ENCODE data around the gene SERPINB7. TPM values are rescaled to one million over a fixed set of nuclear protein-coding genes. Genes with fewer than 3 reads are reported as not detected.

Gene SERPINB7
- total RNA-seq, 1 donor from 2014 or later: not detected

DNA sequence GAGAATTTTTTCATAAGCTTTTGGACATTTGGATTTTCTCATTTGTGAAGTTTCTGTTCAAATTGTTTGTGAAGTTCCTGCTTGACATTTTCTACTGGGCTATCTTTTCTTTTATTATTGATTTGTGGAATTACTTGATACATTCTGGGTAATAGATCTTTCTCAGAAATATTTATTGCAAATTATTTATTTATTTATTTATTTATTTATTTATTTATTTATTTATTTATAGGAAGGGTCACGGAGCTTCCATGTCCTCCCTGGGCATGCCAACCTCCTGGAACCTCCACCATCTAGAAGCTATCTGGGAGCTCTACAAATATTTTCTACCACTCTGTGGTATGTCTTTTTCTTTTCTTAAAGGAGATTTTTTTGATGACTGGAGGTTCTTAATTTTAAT is 25.7 kb upstream of the SERPINB7 start:
- H3K4me2 ChIP-seq: no peak overlapping the region
- H3F3A ChIP-seq (ENCODE audit: low read depth): no peaks in the 10 kb centered on the region
- H3K27me3 Mint-ChIP-seq (ENCODE audit: insufficient read depth, low read depth): no peaks in the 10 kb centered on the region
- H3K9me3 ChIP-seq (ENCODE audit: low read depth): no peaks in the 10 kb centered on the region
- TF ChIP-seq CTCF (IDR thresholded peaks at IDR 0.05) (no peak), EZH2 (IDR thresholded peaks at IDR 0.05) (no peak), EZH2phosphoT487 (IDR thresholded peaks at IDR 0.05) (no peak)
- H3K4me3 ChIP-seq: no peak overlapping the region
- no peak overlapping the region for H3K27ac Mint-ChIP-seq
- H3K4me1 Mint-ChIP-seq: no peaks in the 10 kb centered on the region
- H4K20me1 ChIP-seq (ENCODE audit: low read depth): no peaks in the 10 kb centered on the region
- H3K9me3 Mint-ChIP-seq: no peaks in the 10 kb centered on the region
- no peak overlapping the region for H2AFZ ChIP-seq (replicated peaks)
- H3K9ac ChIP-seq: no peak overlapping the region
- no peaks in the 10 kb centered on the region for H3K4me1 ChIP-seq
- DNase-seq (ENCODE audit: low spot score): no peak
- no peaks in the 10 kb centered on the region for H3K36me3 Mint-ChIP-seq
- H3K27me3 ChIP-seq: no peaks in the 10 kb centered on the region
- H3K4me3 Mint-ChIP-seq: no peak overlapping the region
- no peaks in the 10 kb centered on the region for H3K36me3 ChIP-seq
- H3K79me2 ChIP-seq (ENCODE audit: low read depth): no peaks in the 10 kb centered on the region
- no peak overlapping the region for H3K27ac ChIP-seq

DNA sequence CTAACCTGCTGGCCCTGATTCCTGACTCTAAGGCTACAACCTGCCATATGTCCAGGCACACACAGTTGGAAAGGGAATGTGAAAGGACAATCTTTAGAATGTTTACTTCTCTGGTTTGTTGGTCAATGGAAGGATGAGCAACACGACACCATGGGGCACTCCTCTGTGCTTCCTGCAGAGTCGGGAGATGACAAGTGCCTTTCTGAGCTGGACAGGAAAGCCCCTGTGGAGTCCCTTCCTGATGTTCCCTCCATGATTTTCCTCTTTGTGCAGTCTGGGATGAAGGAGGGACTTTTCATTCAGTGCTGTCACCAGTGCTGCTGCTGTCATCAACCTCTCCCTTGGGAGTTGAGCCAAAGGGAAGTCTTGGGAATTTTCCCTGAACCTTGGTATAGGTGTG is 22.6 kb upstream of the SERPINB7 start:
- TF ChIP-seq EZH2phosphoT487 (IDR thresholded peaks at IDR 0.05) (no peak), CTCF (IDR thresholded peaks at IDR 0.05) (no peak), EZH2 (IDR thresholded peaks at IDR 0.05) (no peak)
- Mint-ChIP-seq H3K4me1 (no peaks in the 10 kb centered on the region), H3K4me3 (no peak overlapping the region), H3K27ac (no peak overlapping the region), H3K9me3 (no peaks in the 10 kb centered on the region), H3K27me3 (ENCODE audit: insufficient read depth, low read depth) (no peaks in the 10 kb centered on the region), H3K36me3 (no peaks in the 10 kb centered on the region)
- Histone ChIP-seq H3K4me3 (no peak overlapping the region), H3K4me2 (no peak overlapping the region), H3K9me3 (ENCODE audit: low read depth) (no peaks in the 10 kb centered on the region), H3K79me2 (ENCODE audit: low read depth) (no peaks in the 10 kb centered on the region), H3F3A (ENCODE audit: low read depth) (no peaks in the 10 kb centered on the region), H3K36me3 (no peaks in the 10 kb centered on the region), H3K9ac (no peak overlapping the region), H3K27ac (no peak overlapping the region), H2AFZ (replicated peaks) (peak overlapping the region; percentile 26), H3K4me1 (no peaks in the 10 kb centered on the region), H4K20me1 (ENCODE audit: low read depth) (no peaks in the 10 kb centered on the region), H3K27me3 (no peaks in the 10 kb centered on the region)
- DNase-seq (ENCODE audit: low spot score): no peak

DNA sequence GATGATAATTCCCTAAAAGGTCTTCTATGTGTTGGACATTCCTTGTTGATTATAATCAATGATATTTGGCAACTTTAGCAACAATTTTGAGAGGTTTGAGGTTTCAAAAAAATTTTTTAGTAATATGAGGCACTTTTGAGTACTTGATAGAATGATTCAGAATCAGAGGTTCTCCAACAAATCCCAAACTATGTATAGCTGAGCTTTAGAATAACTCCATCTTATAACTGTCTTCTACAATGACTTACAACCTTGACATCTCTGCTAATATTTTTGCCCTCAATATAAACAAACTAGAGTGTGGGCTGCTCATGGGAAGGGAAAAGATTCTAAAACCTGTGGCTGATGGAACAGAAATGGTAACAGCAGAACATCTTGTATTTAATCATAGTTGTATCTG is 21.5 kb upstream of the SERPINB7 start:
- no peaks in the 10 kb centered on the region for H3K79me2 ChIP-seq (ENCODE audit: low read depth)
- H3K9me3 ChIP-seq (ENCODE audit: low read depth): no peaks in the 10 kb centered on the region
- H3K27ac ChIP-seq: no peak overlapping the region
- H3K4me2 ChIP-seq: no peak overlapping the region
- Mint-ChIP-seq H3K36me3 (no peaks in the 10 kb centered on the region), H3K4me3 (no peak overlapping the region), H3K27ac (no peak overlapping the region), H3K4me1 (no peaks in the 10 kb centered on the region), H3K27me3 (ENCODE audit: insufficient read depth, low read depth) (no peaks in the 10 kb centered on the region), H3K9me3 (no peaks in the 10 kb centered on the region)
- DNase-seq (ENCODE audit: low spot score): no peak
- TF ChIP-seq EZH2 (IDR thresholded peaks at IDR 0.05): no peak
- no peak for TF ChIP-seq CTCF (IDR thresholded peaks at IDR 0.05)
- TF ChIP-seq EZH2phosphoT487 (IDR thresholded peaks at IDR 0.05): no peak
- H3K4me3 ChIP-seq: no peak overlapping the region
- no peaks in the 10 kb centered on the region for H3F3A ChIP-seq (ENCODE audit: low read depth)
- H4K20me1 ChIP-seq (ENCODE audit: low read depth): no peaks in the 10 kb centered on the region
- no peaks in the 10 kb centered on the region for H3K4me1 ChIP-seq
- H3K36me3 ChIP-seq: no peaks in the 10 kb centered on the region
- no peak overlapping the region for H2AFZ ChIP-seq (replicated peaks)
- H3K27me3 ChIP-seq: no peaks in the 10 kb centered on the region
- no peak overlapping the region for H3K9ac ChIP-seq
